Mucosa of stomach (tissue), 1 donor: ENCODE measurements around the gene ZBTB4.
"Not testable (repeated sequence)": the region's sequence is repeated elsewhere in the genome, so short reads cannot be mapped to it uniquely, and the experiment has no call there.

Source experiments
- H3K27me3 ChIP-seq: one replicate; pipeline ENCODE4 v1.7.0; 2013; ENCODE audit warnings: mild to moderate bottlenecking, low read length; ENCODE audit not compliant: control insufficient read depth, insufficient read depth
- H3K36me3 ChIP-seq: one replicate; pipeline ENCODE4 v1.7.0; 2013; ENCODE audit warnings: low read length; ENCODE audit not compliant: control insufficient read depth, insufficient read depth
- H3K4me1 ChIP-seq: one replicate; pipeline ENCODE4 v1.7.0; 2013; ENCODE audit warnings: mild to moderate bottlenecking, low read length; ENCODE audit not compliant: control insufficient read depth, insufficient read depth
- H3K4me3 ChIP-seq: one replicate; pipeline ENCODE4 v1.7.0; 2013; ENCODE audit warnings: low read length
- H3K9ac ChIP-seq: one replicate; pipeline ENCODE4 v1.7.0; 2013; ENCODE audit warnings: mild to moderate bottlenecking, low read length, moderate library complexity
- H3K9me3 ChIP-seq: one replicate; pipeline ENCODE4 v1.7.0; 2013; ENCODE audit warnings: mild to moderate bottlenecking, low read length, moderate library complexity; ENCODE audit not compliant: control insufficient read depth
- donor health status: Pancreatic carcinoma.

The ZBTB4 gene

GRCh38 chr17:7486181-7486580, 6.8 kb upstream of the ZBTB4 start:
- Histone ChIP-seq H3K9me3 (no peaks in the 10 kb centered on the region), H3K36me3 (no peaks in the 10 kb centered on the region), H3K27me3 (no peaks in the 10 kb centered on the region), H3K4me3 (no peak overlapping the region), H3K9ac (peak overlapping the region; percentile 49), H3K4me1 (peaks cover 35% of the 10 kb centered on the region)

- H3K9me3 ChIP-seq: no peaks in the 10 kb centered on the region
- H3K9ac ChIP-seq: peak overlapping the region; percentile 99
- H3K27me3 ChIP-seq: no peaks in the 10 kb centered on the region
- H3K4me1 ChIP-seq: peaks cover 37% of the 10 kb centered on the region
- peak overlapping the region; percentile 91 for H3K4me3 ChIP-seq
- H3K36me3 ChIP-seq: no peaks in the 10 kb centered on the region
Measured at GRCh38 chr17:7484919-7485377, 5.5 kb upstream of the ZBTB4 start.

GRCh38 chr17:7484067-7484918, 4.9 kb upstream of the ZBTB4 start, which contains the start of gene POLR2A:
Gene POLR2A (plus strand): TSS chr17:7484366.
- H3K4me1 ChIP-seq: peaks cover 40% of the 10 kb centered on the region
- H3K4me3 ChIP-seq: peak within 1 kb of the TSS; percentile 91
- no peaks in the 10 kb centered on the region for H3K9me3 ChIP-seq
- no peaks in the 10 kb centered on the region for H3K36me3 ChIP-seq
- H3K27me3 ChIP-seq: no peaks in the 10 kb centered on the region
- peak within 1 kb of the TSS; percentile 99 for H3K9ac ChIP-seq

DNA sequence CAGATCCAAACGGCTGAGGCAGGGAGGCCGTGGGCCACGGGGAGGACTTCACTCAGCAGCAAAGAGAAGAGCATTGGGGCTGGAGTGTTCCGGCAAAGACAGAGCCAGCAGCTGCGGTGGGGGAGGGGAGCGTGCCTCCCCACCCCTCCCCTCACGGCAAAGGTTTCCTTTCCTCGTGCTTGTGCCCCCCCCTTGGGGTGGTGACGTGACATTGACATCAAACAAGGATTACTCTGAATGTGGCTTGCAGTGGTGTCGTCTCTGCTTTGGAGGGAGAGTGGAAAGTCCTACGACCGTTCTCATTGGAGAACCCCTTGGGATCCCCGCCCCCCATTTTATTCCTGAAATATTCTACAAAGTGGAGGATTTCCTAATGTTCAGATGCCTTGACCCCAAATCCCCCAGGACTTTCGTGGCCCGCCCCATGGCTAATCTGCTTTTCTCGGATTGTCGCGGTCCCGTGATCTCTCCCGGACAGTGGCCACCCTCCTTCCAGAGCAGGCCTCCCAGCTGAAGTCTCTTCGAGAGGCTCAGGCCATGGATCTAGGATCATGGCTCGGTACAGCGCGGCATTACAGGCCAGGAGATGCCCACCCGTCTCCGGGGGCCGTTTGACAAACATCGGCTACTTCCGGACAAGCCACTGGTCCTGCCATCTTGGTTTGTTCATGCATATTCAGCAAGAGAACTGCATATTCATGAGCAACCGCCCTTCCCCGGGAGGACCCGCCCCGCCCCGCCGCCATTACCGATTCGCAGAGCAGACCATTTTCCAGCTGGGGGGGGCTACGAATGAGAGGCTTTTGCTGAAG, 4.0 kb upstream of the ZBTB4 start:
- H3K9me3 ChIP-seq: no peaks in the 10 kb centered on the region
- peak overlapping the region; percentile 91 for H3K4me3 ChIP-seq
- no peaks in the 10 kb centered on the region for H3K27me3 ChIP-seq
- no peaks in the 10 kb centered on the region for H3K36me3 ChIP-seq
- peak overlapping the region; percentile 99 for H3K9ac ChIP-seq
- peaks cover 37% of the 10 kb centered on the region for H3K4me1 ChIP-seq

DNA sequence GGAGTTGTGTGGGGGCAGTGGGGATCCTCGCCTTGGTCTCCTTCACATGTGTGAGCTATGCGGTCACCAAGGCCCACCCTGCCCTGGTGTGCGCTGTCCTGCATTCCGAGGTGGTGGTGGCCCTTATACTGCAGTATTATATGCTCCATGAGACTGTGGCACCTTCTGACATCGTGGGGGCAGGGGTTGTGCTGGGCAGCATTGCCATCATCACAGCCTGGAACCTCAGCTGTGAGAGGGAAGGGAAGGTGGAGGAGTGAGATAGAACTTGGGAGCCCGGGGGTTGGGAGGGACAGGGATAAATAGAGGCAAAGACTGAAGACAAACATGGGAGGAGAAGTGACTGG, 3.3 kb upstream of the ZBTB4 start:
- not testable (repeated sequence) for H3K27me3 ChIP-seq, H3K36me3 ChIP-seq, H3K9me3 ChIP-seq
- H3K4me1 ChIP-seq: peaks cover 42% of the 10 kb centered on the region
- peak overlapping the region; percentile 99 for H3K9ac ChIP-seq
- peak overlapping the region; percentile 91 for H3K4me3 ChIP-seq

DNA sequence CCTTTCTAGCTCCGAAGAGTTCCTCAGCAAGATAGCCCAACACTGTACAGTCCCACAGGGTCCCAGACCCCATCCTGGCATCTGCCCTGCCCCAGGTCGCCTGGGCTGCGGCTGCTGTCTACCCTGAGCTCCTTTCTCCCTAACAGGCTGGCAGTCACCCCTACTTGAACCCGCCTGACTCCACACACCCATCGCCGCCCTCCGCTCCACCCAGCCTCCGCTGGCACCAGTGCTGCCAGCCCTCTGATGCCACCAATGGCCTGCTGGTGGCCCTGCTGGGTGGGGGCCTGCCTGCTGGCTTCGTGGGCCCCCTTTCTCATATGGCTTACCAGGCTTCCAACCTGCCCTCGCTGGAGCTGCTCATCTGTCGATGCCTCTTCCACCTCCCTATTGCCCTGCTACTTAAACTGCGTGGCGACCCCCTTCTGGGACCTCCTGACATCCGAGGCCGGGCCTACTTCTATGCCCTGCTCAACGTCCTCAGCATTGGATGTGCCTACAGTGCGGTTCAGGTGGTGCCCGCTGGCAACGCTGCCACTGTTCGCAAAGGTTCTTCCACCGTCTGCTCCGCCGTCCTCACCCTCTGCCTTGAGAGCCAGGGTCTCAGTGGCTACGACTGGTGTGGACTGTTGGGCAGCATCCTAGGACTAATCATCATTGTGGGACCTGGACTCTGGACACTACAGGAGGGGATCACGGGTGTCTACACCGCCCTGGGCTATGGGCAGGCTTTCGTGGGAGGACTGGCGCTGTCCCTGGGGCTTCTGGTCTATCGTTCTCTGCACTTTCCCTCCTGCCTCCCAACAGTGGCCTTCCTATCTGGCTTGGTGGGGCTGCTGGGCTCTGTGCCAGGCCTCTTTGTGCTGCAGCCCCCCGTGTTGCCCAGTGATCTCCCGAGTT, 2.7 kb upstream of the ZBTB4 start:
- not testable (repeated sequence) for H3K9me3 ChIP-seq, H3K36me3 ChIP-seq, H3K27me3 ChIP-seq, H3K9ac ChIP-seq, H3K4me3 ChIP-seq
- peaks cover 42% of the 10 kb centered on the region for H3K4me1 ChIP-seq

- not testable (repeated sequence) for H3K9me3 ChIP-seq, H3K36me3 ChIP-seq, H3K27me3 ChIP-seq
- Histone ChIP-seq H3K9ac (peak within 1 kb of the TSS; percentile 87), H3K4me1 (peaks cover 44% of the 10 kb centered on the region), H3K4me3 (peak within 1 kb of the TSS; percentile 92)
Measured at GRCh38 chr17:7481275-7481674, 1.8 kb upstream of the ZBTB4 start, which contains the start of gene SLC35G6. Gene SLC35G6 (plus strand): TSS chr17:7481446. CDS start chr17:7481517, 71 bp downstream.

DNA sequence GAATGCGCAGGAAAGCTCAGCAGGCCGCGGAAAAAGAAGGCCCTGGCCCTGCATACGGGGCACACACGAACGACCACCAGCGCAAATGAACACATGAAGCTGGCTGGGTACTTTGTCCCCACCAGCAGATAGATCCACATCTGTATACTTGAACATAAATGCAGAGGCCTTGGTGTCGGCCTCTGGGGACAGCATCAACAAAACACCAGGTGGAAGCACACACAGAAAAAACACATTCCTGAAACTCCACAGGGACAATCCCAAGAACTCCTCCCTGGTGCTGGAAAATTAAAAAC, 606 bp upstream of the ZBTB4 start:
- peak overlapping the region; percentile 87 for H3K9ac ChIP-seq
- H3K4me3 ChIP-seq: peak overlapping the region; percentile 92
- H3K4me1 ChIP-seq: peaks cover 47% of the 10 kb centered on the region
- no peaks in the 10 kb centered on the region for H3K36me3 ChIP-seq
- H3K9me3 ChIP-seq: no peaks in the 10 kb centered on the region
- H3K27me3 ChIP-seq: no peaks in the 10 kb centered on the region

- peaks cover 47% of the 10 kb centered on the region for H3K4me1 ChIP-seq
- H3K4me3 ChIP-seq: peak overlapping the region; percentile 66
- H3K9me3 ChIP-seq: no peaks in the 10 kb centered on the region
- no peaks in the 10 kb centered on the region for H3K27me3 ChIP-seq
- peak overlapping the region; percentile 93 for H3K9ac ChIP-seq
- no peaks in the 10 kb centered on the region for H3K36me3 ChIP-seq
Measured at GRCh38 chr17:7478276-7479212, 887 bp downstream of the ZBTB4 start.

DNA sequence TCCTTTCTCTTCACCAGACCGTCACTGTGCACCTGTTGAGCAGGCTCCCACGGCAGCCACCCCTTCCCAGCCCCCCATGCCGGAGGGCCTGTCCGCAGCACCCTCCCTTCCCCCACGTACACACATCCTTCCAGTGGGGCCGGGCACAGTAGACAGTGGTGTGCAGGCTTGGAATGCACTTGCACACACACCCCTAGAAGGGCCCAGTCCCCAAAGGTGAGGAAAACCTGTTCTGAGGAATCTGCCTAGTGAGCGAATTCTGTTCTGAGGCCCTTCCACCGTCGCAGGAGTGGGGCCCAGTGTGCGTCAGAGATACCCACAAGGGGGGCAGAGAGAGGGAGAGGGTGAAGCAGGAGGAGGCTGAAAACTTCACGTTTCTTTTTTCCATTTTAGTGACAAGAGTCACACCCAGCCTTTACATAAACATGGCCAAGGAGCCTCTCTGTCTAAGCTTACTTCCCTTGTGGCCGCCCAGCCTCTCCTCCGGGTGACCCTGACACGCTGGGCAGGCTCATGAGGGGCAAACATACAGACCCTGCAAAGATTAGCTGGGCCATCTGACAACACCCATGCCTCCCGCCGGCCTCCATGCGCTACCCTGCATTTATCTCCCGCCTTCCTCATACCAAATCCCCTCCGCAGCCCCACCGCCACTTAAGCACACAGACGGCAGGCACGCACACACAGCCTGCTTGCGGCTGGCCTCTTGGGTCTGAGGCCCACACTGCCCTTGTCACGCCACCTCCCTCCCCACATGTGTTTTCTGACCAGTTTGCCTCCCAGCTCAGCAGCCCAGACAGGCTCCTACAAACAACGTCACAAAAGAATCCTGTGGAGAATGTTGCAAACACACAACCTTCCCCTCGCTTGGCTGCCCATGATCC, 1.8 kb downstream of the ZBTB4 start:
- Histone ChIP-seq H3K4me1 (peaks cover 43% of the 10 kb centered on the region), H3K27me3 (no peaks in the 10 kb centered on the region), H3K9ac (peak overlapping the region; percentile 93), H3K4me3 (peak overlapping the region; percentile 66), H3K9me3 (no peaks in the 10 kb centered on the region), H3K36me3 (no peaks in the 10 kb centered on the region)
